ENCODE measurements around the gene GRIP1. TPM values are rescaled to one million over a fixed set of nuclear protein-coding genes. Genes with fewer than 3 reads are reported as not detected.

The GRIP1 gene
- total RNA-seq, 8 experiments from 2014 or later = 4.3 to 81.3 (median 48.7) TPM; not detected in 1

DNA sequence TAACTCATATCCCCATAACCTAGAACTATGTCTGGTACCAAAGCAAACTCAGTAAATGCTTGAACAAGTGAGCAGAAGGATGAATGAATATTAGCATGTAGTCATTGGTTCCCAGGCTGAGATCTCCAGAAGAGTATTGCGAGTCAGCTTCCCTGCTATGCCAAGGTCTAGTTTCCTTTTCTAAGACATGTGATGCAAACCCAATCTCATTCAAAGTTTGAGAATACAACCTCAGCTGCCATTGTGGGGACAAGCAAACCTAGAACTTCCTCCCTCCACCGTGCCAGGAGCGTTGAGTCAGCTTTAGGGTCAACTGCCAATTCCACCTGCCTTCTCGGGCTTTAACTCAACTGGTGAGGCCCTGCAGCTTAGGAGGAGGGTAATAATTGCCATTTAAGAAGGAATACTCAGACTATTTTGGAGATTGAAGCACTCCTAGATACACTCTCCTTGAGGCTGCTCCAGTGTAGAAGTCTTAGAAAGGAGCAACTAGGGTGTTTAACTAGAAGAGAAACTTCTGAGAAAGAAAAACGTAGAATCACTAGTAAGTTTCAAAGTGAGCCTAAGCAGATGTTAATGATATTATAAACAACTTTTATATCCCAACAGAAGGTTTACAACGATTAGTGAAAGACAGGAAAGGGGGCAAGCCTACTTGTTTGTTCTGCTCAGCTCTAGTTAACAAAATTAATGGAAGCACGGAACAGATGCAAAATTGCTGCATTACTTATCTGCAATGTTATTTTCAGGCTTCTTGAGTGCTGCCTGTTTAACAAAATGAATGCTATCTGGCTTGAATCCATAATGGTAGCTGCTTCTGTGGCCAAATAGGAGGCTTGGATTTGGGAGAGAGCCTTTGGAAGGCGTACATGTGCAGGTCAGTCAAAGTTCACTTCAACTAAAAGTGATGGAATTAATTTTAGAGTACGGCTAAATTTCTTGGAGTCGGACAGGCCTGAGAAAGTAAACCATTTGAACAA is 279.7 kb downstream of the GRIP1 start:
- ATAC-seq (replicated peaks in 6 of 8) = peak in 1 of 8 experiments; percentile 12
- H3K4me3 ChIP-seq = no peak overlapping the region
- 29 to 95% (median 85%) methylated on average over 3 to 9 of the region's 10 CpGs for WGBS, 10 experiments
- no peak overlapping the region for H3K27ac ChIP-seq
- no peaks in the 10 kb centered on the region for H3K4me1 ChIP-seq (replicated peaks in 1 of 2)
- in situ Hi-C loops (cut with MboI; ENCODE audit: low pct_unique_long_range_greater_than_20kb in 2 of 9, low sequenced_read_pairs in 9 of 9, unreplicated experiment in 9 of 9) = no loop called here

DNA sequence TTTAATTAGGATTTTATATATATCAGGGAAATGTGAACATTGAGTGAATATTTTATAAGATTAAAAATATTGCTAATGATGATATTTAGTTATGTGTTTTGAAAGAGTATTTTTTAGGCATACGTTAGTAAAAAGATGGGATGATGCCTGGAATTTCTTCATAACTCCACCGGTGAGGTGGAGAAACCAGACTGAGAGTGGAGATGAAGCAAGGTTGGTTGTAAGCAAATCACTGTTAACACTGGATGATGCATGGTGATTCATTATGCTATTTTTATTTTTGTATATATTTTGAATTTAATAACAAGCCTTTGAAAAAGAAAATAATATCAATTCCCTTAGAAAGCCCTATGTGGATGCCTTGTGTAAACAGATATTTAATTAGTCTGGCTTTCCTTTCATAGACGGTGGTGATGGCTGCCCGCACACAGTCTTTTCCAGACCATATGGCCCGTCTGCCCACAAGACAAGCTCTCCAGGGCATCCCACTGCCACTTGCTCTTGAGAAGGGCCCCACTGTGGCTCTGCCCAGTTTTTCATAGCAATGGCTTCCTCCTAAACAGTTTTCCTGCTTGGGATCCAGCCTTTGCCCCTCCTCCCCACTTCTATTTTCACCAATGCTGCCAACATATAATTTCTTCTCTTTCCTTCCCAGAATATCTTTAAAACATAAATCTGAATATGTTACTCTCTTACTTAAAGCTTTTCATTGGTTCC is 281.1 kb downstream of the GRIP1 start:
- no peak overlapping the region for H3K27ac ChIP-seq
- ATAC-seq (replicated peaks in 6 of 8) = no peak
- no peaks in the 10 kb centered on the region for H3K4me1 ChIP-seq (replicated peaks in 1 of 2)
- WGBS, 10 experiments = 44 to 100% (median 82%) methylated on average over 1 to 5 of the region's 5 CpGs
- no peak overlapping the region for H3K4me3 ChIP-seq
- in situ Hi-C loops (cut with MboI; ENCODE audit: low pct_unique_long_range_greater_than_20kb in 2 of 9, low sequenced_read_pairs in 9 of 9, unreplicated experiment in 9 of 9) = no loop called here

DNA sequence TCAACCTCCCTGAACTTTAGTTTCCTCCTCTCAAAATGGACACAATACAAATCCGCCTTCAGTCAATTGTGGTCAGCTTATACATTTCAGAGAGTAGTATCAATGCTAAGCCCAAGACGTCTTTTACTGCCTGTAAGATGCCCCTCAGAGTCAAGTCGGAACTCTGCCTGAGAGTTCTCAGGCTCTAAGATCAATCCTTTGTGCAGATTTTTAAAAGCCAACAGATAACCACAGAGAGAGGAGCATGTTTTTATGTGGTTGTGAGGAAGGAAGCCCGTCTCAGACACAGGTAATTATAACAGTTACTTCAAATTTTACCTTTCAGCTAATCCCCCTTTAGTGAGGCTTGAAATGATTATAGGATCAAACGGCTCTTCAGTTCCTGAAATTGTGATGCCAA is 285.0 kb downstream of the GRIP1 start:
- in situ Hi-C loops (cut with MboI; ENCODE audit: low pct_unique_long_range_greater_than_20kb in 2 of 9, low sequenced_read_pairs in 9 of 9, unreplicated experiment in 9 of 9) = no loop called here
- no peak overlapping the region for H3K27ac ChIP-seq
- no peaks in the 10 kb centered on the region for H3K4me1 ChIP-seq (replicated peaks in 1 of 2)
- 0 to 100% (median 48%) methylated on average over 1 to 5 of the region's 5 CpGs for WGBS, 10 experiments
- ATAC-seq (replicated peaks in 6 of 8) = no peak
- H3K4me3 ChIP-seq = no peak overlapping the region

DNA sequence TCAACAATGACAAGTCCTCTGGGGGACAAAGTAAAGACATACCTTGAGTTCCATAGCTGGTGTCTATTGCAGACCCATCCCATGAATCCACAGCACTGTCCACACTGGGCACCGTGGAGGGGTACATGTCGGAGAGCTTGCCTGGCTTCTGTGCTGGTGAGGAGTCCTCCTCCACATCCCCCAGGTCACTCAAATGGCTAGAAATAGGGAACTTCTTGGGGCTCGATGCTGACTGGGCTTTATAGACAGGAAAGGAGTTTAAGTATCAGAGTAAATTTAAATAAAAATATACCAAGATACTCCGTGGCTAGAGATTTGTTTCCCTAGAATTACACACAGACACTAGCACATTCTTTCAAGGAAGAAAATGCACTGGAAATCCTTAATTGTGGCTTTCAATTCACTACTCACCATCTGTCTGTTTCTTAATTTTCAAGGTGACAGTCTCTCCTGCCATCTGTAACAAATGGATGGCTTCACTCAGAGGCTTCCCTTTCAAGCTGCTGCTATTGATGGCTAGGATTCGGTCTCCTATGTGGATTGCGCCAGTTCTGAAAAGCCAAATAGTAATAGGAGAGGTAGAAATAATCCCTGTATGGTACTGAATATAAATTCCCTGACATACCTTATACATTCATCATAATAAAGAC is 286.5 kb downstream of the GRIP1 start:
- no peaks in the 10 kb centered on the region for H3K4me1 ChIP-seq (replicated peaks in 1 of 2)
- ATAC-seq (replicated peaks in 6 of 8) = no peak
- H3K4me3 ChIP-seq = no peak overlapping the region
- in situ Hi-C loops (cut with MboI; ENCODE audit: low pct_unique_long_range_greater_than_20kb in 2 of 9, low sequenced_read_pairs in 9 of 9, unreplicated experiment in 9 of 9) = no loop called here
- H3K27ac ChIP-seq = no peak overlapping the region
- 30 to 100% (median 93%) methylated on average over 2 to 6 of the region's 6 CpGs; no CpG with 5 or more reads in 1 of the 10 experiments for WGBS, 10 experiments

DNA sequence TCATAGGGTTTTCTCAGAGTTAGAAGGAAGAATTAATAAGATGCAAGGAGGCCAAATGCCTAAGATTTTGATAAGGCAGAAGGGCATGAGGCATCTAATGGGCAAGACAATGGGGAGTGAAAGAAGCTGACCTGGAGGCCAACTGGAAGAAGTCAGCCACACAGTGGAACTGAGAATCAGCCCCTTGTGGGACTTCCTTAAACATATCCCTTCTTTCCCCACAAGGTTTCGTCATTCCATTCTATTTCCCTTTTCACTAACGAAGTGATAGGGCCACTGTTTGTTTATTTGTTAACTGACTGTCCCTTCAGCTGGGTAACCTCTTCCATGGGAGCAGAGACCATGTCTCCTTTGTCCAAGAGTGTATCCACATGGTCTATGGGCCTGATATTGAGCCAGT is 290.4 kb downstream of the GRIP1 start:
- H3K27ac ChIP-seq = no peak overlapping the region
- no peak for ATAC-seq (replicated peaks in 6 of 8)
- in situ Hi-C loops (cut with MboI; ENCODE audit: low pct_unique_long_range_greater_than_20kb in 2 of 9, low sequenced_read_pairs in 9 of 9, unreplicated experiment in 9 of 9) = no loop called here
- no peaks in the 10 kb centered on the region for H3K4me1 ChIP-seq (replicated peaks in 1 of 2)
- 0 to 94% (median 80%) methylated on average over 1 to 2 of the region's 2 CpGs; no CpG with 5 or more reads in 3 of the 10 experiments for WGBS, 10 experiments
- no peak overlapping the region for H3K4me3 ChIP-seq

DNA sequence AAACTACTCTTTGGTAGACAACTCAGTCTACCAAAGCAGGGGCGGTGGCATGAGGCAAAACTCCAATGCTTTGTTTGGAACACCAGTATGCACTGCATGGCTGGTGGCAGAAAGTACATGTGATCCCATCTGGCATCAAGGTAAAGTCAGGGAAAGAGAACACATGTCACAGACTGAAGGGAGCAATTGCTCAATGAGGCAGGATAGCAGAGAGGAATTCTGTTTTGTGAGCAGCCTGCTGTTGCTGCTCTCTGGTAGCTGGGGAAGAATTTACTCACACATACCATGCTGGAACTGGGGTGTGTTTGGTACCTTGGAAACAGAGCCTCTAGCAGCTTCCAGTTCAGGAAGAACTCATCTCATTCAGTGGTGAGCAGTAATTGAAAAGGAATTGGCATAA is 291.8 kb downstream of the GRIP1 start:
- no peak overlapping the region for H3K4me3 ChIP-seq
- 83 to 100% (median 100%) methylated on average over 1 of the region's 1 CpG; no CpG with 5 or more reads in 6 of the 10 experiments for WGBS, 10 experiments
- in situ Hi-C loops (cut with MboI; ENCODE audit: low pct_unique_long_range_greater_than_20kb in 2 of 9, low sequenced_read_pairs in 9 of 9, unreplicated experiment in 9 of 9) = no loop called here
- peak in 3 of 8 experiments; percentile 45 to 99 (median 74) for ATAC-seq (replicated peaks in 6 of 8)
- H3K27ac ChIP-seq = no peak overlapping the region
- no peaks in the 10 kb centered on the region for H3K4me1 ChIP-seq (replicated peaks in 1 of 2)

DNA sequence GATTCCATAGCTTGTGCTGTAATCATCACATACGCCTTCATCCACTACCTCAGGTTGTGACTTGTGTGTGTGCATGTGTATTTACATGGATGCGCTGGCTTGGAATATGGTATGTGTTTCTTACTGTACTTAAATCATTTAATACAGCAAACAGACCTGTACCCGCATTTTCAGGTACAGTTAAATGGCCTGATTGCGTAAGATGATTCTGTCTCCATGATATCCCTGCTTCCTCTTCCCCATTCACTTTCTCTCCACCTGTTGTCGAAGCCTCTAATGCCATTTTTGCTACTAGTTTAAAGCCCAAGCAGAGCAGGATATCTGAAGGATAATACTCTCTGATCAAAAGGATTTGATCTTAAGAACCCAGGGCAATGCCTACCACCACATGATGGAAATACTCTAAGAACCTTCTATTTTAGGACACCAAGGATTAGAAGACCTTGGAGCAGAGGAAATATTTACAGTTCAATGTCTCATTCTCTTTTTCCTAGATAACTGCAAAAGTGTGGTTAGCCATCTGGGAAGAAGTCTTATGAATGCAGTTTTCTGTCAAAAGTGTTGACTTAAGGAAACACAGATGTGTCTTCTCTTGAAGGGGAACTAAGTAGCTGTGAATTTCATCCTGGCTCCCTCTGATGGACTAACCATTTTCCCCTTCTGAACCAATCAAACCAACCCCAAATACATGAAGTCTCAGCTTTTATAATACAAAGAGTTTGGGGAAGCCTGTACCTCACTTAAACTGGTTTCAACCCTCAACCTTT is 297.9 kb downstream of the GRIP1 start:
- in situ Hi-C loops (cut with MboI; ENCODE audit: low pct_unique_long_range_greater_than_20kb in 2 of 9, low sequenced_read_pairs in 9 of 9, unreplicated experiment in 9 of 9) = no loop called here
- H3K4me3 ChIP-seq = no peak overlapping the region
- WGBS, 10 experiments = 55 to 100% (median 81%) methylated on average over 2 to 5 of the region's 5 CpGs; no CpG with 5 or more reads in 2 of the 10 experiments

DNA sequence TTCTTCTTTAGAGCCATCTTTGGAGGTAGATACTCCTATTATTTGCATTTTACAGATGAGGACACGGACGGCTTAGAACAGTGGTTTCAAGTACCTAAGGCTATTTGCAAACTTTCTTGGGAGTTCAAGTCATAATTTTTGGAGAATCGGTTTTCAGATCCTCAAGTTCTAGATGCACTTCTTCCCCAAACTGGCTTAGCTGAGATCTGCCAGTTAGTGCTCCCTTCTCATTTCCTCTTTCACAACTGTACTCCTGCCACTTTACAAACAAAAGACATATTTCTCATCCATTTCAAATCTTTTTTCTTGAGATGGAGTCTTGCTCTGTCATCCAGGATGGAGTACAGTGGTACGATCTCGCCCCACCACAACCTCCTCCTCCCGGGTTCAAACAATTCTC is 299.3 kb downstream of the GRIP1 start:
- H3K4me3 ChIP-seq = no peak overlapping the region
- 86 to 100% (median 94%) methylated on average over 2 to 5 of the region's 6 CpGs; no CpG with 5 or more reads in 1 of the 10 experiments for WGBS, 10 experiments
- ATAC-seq (replicated peaks in 6 of 8) = no peak
- in situ Hi-C loops (cut with MboI; ENCODE audit: low pct_unique_long_range_greater_than_20kb in 2 of 9, low sequenced_read_pairs in 9 of 9, unreplicated experiment in 9 of 9) = no loop called here
- H3K27ac ChIP-seq = no peak overlapping the region
- H3K4me1 ChIP-seq (replicated peaks in 1 of 2) = no peaks in the 10 kb centered on the region

More for the DNA sequence above, 297.9 kb downstream of the GRIP1 start:
- Histone ChIP-seq H3K4me1 (replicated peaks in 1 of 2) (no peaks in the 10 kb centered on the region), H3K27ac (no peak overlapping the region)
- ATAC-seq (replicated peaks in 6 of 8) = no peak

DNA sequence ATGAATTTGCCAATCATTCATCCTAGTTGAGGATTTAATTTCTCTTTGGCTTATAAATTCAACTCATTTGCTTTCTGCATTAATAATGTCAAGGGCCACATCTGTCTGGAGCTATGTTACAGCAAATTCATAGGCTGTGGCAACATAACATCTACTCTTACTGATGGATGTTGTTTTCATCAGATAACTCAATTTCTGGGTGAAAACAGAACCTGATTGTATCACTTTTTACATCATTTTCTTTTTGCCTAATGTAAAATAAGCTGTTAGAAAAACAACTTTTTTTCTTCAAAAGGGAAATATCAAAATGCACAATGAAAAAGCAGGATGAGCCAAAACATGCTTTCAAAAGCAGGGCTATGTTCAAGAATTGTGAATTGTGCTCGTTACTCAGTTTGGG is 303.3 kb downstream of the GRIP1 start:
- H3K4me1 ChIP-seq (replicated peaks in 1 of 2) = no peaks in the 10 kb centered on the region
- no peak overlapping the region for H3K27ac ChIP-seq
- no peak for ATAC-seq (replicated peaks in 6 of 8)
- in situ Hi-C loops (cut with MboI; ENCODE audit: low pct_unique_long_range_greater_than_20kb in 2 of 9, low sequenced_read_pairs in 9 of 9, unreplicated experiment in 9 of 9) = no loop called here
- 29 to 100% (median 67%) methylated on average over 1 of the region's 1 CpG; no CpG with 5 or more reads in 3 of the 10 experiments for WGBS, 10 experiments
- no peak overlapping the region for H3K4me3 ChIP-seq

DNA sequence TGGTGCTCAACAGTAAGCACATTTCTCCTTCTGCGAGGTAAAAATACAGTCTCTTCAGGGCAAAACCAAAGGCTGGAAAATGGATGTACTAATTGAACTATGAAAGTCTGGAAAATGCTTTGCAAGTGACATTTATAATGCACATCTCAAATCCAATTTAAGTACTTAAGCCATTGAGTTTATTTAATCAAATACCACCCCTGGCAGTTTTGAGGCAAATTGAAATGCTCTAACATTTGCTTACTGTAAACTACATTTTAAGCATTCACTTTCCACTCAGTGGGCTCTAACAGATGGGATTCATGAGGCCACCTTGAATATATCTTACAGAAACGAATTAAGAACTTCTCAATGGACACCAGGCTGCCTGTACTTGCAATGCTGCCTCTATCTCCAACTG is 306.9 kb downstream of the GRIP1 start:
- Histone ChIP-seq H3K27ac (no peak overlapping the region), H3K4me1 (replicated peaks in 1 of 2) (no peaks in the 10 kb centered on the region), H3K4me3 (no peak overlapping the region)
- peak in 1 of 8 experiments; percentile 39 for ATAC-seq (replicated peaks in 6 of 8)
- WGBS, 10 experiments = 0 to 100% (median 59%) methylated on average over 1 to 2 of the region's 2 CpGs; no CpG with 5 or more reads in 1 of the 10 experiments
- in situ Hi-C loops (cut with MboI; ENCODE audit: low pct_unique_long_range_greater_than_20kb in 2 of 9, low sequenced_read_pairs in 9 of 9, unreplicated experiment in 9 of 9) = no loop called here

DNA sequence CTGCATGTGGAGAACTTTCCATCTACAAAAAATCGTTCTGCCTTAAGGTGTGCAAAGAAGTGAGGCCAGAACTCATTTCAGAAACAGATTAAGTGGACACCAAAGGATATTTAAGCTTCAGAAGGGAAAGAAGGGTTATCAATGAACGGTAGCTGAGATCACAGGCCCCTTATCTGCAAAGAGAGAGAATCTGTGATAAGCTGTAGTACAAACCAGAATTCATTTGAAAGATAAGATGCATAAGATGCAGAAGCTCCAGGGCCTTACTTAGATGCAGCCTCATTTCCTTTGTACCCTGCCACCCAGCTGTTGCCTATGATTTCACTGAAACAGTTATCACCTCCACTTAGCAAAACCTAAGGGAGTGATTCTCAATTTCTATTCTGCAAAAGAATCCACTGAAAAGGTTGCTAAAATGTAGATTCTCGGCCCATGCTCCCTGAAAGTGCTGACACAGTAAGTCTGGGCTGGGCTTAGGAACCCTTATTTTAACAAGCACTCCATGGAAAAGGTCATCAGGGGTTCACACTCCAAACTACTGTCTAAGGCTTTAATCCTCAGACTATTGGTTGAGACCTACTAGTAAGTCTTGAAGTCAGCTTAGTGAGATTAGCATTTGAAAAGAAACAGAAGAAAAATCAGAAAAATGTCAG is 311.7 kb downstream of the GRIP1 start:
- WGBS, 10 experiments = 7 to 100% (median 43%) methylated on average over 1 to 3 of the region's 3 CpGs
- Histone ChIP-seq H3K4me1 (replicated peaks in 1 of 2) (no peaks in the 10 kb centered on the region), H3K27ac (no peak overlapping the region), H3K4me3 (no peak overlapping the region)
- in situ Hi-C loops (cut with MboI; ENCODE audit: low pct_unique_long_range_greater_than_20kb in 2 of 9, low sequenced_read_pairs in 9 of 9, unreplicated experiment in 9 of 9) = no loop called here
- ATAC-seq (replicated peaks in 6 of 8) = no peak

Data from motor neuron (in vitro differentiated cells).